Measurements from ENCODE around the gene PRPF6. TPM values are rescaled to one million over a fixed set of nuclear protein-coding genes. Genes with fewer than 3 reads are reported as not detected.
A peak's percentile ranks its signal among the peaks of the same experiment; 100 is the strongest.

PRPF6 gene
- polyA plus RNA-seq, 6 donors from 2014 or later: 46.4 to 83.8 (median 66.9) TPM

GRCh38 chr20:64025826-64026412, 45.0 kb downstream of the PRPF6 start:
- DNase-seq: no peak
- Mint-ChIP-seq H3K4me1 (peaks cover 0 to 4% (median 0%) of the 10 kb centered on the region in 3 donors), H3K4me3 (no peak overlapping the region)

GRCh38 chr20:64027981-64028685, 47.2 kb downstream of the PRPF6 start:
- Mint-ChIP-seq H3K36me3 (peaks cover 0 to 19% of the 10 kb centered on the region in 2 donors), H3K4me1 (peaks cover 0 to 4% (median 0%) of the 10 kb centered on the region in 3 donors), H3K9me3 (no peaks in the 10 kb centered on the region), H3K27me3 (no peaks in the 10 kb centered on the region), H3K4me3 (no peak overlapping the region), H3K27ac (peak overlapping the region in 1 of 6 donors; percentile 2)
- DNase-seq (no peak), ATAC-seq (ENCODE audit: low read depth in 2 of 2) (no peak)

More at GRCh38 chr20:64025826-64026412, 45.0 kb downstream of the PRPF6 start:
- no peak for ATAC-seq (ENCODE audit: low read depth in 2 of 2)
- Mint-ChIP-seq H3K27me3 (no peaks in the 10 kb centered on the region), H3K9me3 (no peaks in the 10 kb centered on the region), H3K27ac (no peak overlapping the region), H3K36me3 (peaks cover 0 to 19% of the 10 kb centered on the region in 2 donors)

- Mint-ChIP-seq H3K4me3 (no peak overlapping the region), H3K27ac (peak overlapping the region in 2 of 6 donors; percentile 22 to 54), H3K36me3 (peaks cover 0 to 14% of the 10 kb centered on the region in 2 donors), H3K27me3 (no peaks in the 10 kb centered on the region), H3K9me3 (no peaks in the 10 kb centered on the region), H3K4me1 (no peaks in the 10 kb centered on the region)
- DNase-seq (no peak), ATAC-seq (ENCODE audit: low read depth in 2 of 2) (no peak)
These were observed 48.6 kb downstream of the PRPF6 start for GRCh38 chr20:64029293-64030117.

- H3K4me1 Mint-ChIP-seq: no peaks in the 10 kb centered on the region
- peaks cover 0 to 14% of the 10 kb centered on the region in 2 donors for H3K36me3 Mint-ChIP-seq
- no peaks in the 10 kb centered on the region for H3K9me3 Mint-ChIP-seq
- no peak overlapping the region for H3K4me3 Mint-ChIP-seq
- no peak overlapping the region for H3K27ac Mint-ChIP-seq
- H3K27me3 Mint-ChIP-seq: no peaks in the 10 kb centered on the region
- DNase-seq (no peak), ATAC-seq (ENCODE audit: low read depth in 2 of 2) (no peak)
These were observed 49.6 kb downstream of the PRPF6 start for GRCh38 chr20:64030371-64031134.

GRCh38 chr20:64031822-64032314, 50.9 kb downstream of the PRPF6 start:
- H3K36me3 Mint-ChIP-seq: peaks cover 0 to 10% of the 10 kb centered on the region in 2 donors
- no peak overlapping the region for H3K27ac Mint-ChIP-seq
- H3K4me1 Mint-ChIP-seq: peaks cover 0 to 2% (median 0%) of the 10 kb centered on the region in 3 donors
- no peak for ATAC-seq (ENCODE audit: low read depth in 2 of 2)
- no peak overlapping the region for H3K4me3 Mint-ChIP-seq
- peaks cover 0 to under 1% (median 0%) of the 10 kb centered on the region in 3 donors for H3K27me3 Mint-ChIP-seq
- H3K9me3 Mint-ChIP-seq: no peaks in the 10 kb centered on the region
- DNase-seq: no peak

- no peak overlapping the region for H3K27ac Mint-ChIP-seq
- DNase-seq: no peak
- peaks cover 0 to 6% of the 10 kb centered on the region in 2 donors for H3K36me3 Mint-ChIP-seq
- no peaks in the 10 kb centered on the region for H3K9me3 Mint-ChIP-seq
- no peak for ATAC-seq (ENCODE audit: low read depth in 2 of 2)
- H3K27me3 Mint-ChIP-seq: peaks cover 0 to 12% (median 0%) of the 10 kb centered on the region in 3 donors
- peak overlapping the region in 2 of 8 donors; percentile 15 to 20 for H3K4me3 Mint-ChIP-seq
- H3K4me1 Mint-ChIP-seq: peaks cover 5 to 9% (median 6%) of the 10 kb centered on the region in 3 donors
These were observed 52.0 kb downstream of the PRPF6 start for GRCh38 chr20:64032706-64033624.

GRCh38 chr20:64033981-64034493, 53.1 kb downstream of the PRPF6 start:
- Mint-ChIP-seq H3K36me3 (peaks cover 0 to 6% of the 10 kb centered on the region in 2 donors), H3K27me3 (peaks cover 0 to 12% (median 0%) of the 10 kb centered on the region in 3 donors), H3K27ac (peak overlapping the region in 1 of 6 donors; percentile 72), H3K4me1 (peaks cover 5 to 9% (median 6%) of the 10 kb centered on the region in 3 donors), H3K9me3 (no peaks in the 10 kb centered on the region), H3K4me3 (no peak overlapping the region)
- no peak for ATAC-seq (ENCODE audit: low read depth in 2 of 2)
- DNase-seq: no peak

GRCh38 chr20:64035066-64035932, 54.4 kb downstream of the PRPF6 start:
- Mint-ChIP-seq H3K4me3 (peak overlapping the region in 3 of 8 donors; percentile 42 to 56 (median 54)), H3K4me1 (peaks cover 5 to 18% (median 10%) of the 10 kb centered on the region in 3 donors), H3K27me3 (peaks cover 0 to 19% (median 6%) of the 10 kb centered on the region in 3 donors), H3K9me3 (no peaks in the 10 kb centered on the region), H3K27ac (peak overlapping the region in 1 of 6 donors; percentile 21), H3K36me3 (peaks cover 0 to 4% of the 10 kb centered on the region in 2 donors)
- ATAC-seq (ENCODE audit: low read depth in 2 of 2) (no peak), DNase-seq (no peak)

GRCh38 chr20:64035933-64036345, 55.0 kb downstream of the PRPF6 start, which contains the start of gene C20orf204:
C20orf204 (plus strand) TSS chr20:64036182; CDS start chr20:64036324, 142 bp downstream.
- peaks cover 0 to 19% (median 8%) of the 10 kb centered on the region in 3 donors for H3K27me3 Mint-ChIP-seq
- no peaks in the 10 kb centered on the region for H3K9me3 Mint-ChIP-seq
- no peaks in the 10 kb centered on the region for H3K36me3 Mint-ChIP-seq
- ATAC-seq (ENCODE audit: low read depth in 2 of 2): no peak
- DNase-seq: no peak
- H3K4me3 Mint-ChIP-seq: peak within 1 kb of the TSS in 6 of 8 donors; percentile 30 to 76 (median 48)
- no peak within 1 kb of the TSS for H3K27ac Mint-ChIP-seq
- peaks cover 6 to 21% (median 11%) of the 10 kb centered on the region in 3 donors for H3K4me1 Mint-ChIP-seq

GRCh38 chr20:64036346-64037198, 55.6 kb downstream of the PRPF6 start:
- DNase-seq (no peak), ATAC-seq (ENCODE audit: low read depth in 2 of 2) (no peak)
- Mint-ChIP-seq H3K36me3 (no peaks in the 10 kb centered on the region), H3K27me3 (peaks cover 0 to 19% (median 8%) of the 10 kb centered on the region in 3 donors), H3K4me1 (peaks cover 8 to 24% (median 14%) of the 10 kb centered on the region in 3 donors), H3K27ac (no peak overlapping the region), H3K4me3 (peak overlapping the region in 3 of 8 donors; percentile 30 to 76 (median 35)), H3K9me3 (no peaks in the 10 kb centered on the region)

All from naive B cell (primary cell).